ENCODE data around the gene ARL6IP5.

Gene ARL6IP5

GRCh38 chr3:69084326-69085167 lies at the start of gene ARL6IP5:
Gene ARL6IP5 (plus strand): TSS chr3:69084937. CDS start chr3:69085048, 111 bp downstream.
- peak within 1 kb of the TSS; percentile 39 to 99 (median 95) for H3K27ac ChIP-seq
- H3K4me3 ChIP-seq, result peak within 1 kb of the TSS; percentile 63 to 97 (median 79)

GRCh38 chr3:69044608-69045007 lies 40.1 kb upstream of the ARL6IP5 start:
- Histone ChIP-seq H3K27ac (no peak overlapping the region), H3K4me3 (no peak overlapping the region)

GRCh38 chr3:69048990-69049389 lies 35.7 kb upstream of the ARL6IP5 start:
- Histone ChIP-seq H3K4me3 (no peak overlapping the region), H3K27ac (no peak overlapping the region)

- peak within 1 kb of the TSS; percentile 42 to 98 (median 93) for H3K27ac ChIP-seq
- H3K4me3 ChIP-seq, result peak within 1 kb of the TSS; percentile 61 to 87 (median 76)
Observed at GRCh38 chr3:69051756-69052471, 32.8 kb upstream of the ARL6IP5 start, which contains the start of gene TMF1. Gene TMF1 (minus strand): TSS chr3:69052333. CDS start chr3:69052086, 247 bp downstream.

GRCh38 chr3:69052472-69052898 lies 32.3 kb upstream of the ARL6IP5 start:
- Histone ChIP-seq H3K27ac (peak overlapping the region in 20 of 21 experiments; percentile 80 to 98 (median 94)), H3K4me3 (peak overlapping the region; percentile 61 to 87 (median 76))

- Histone ChIP-seq H3K4me3 (no peak overlapping the region), H3K27ac (peak overlapping the region in 10 of 21 experiments; percentile 3 to 84 (median 45))
Observed at GRCh38 chr3:69058180-69058946, 26.4 kb upstream of the ARL6IP5 start.

GRCh38 chr3:69058947-69059224 lies 25.9 kb upstream of the ARL6IP5 start:
- no peak overlapping the region for H3K4me3 ChIP-seq
- H3K27ac ChIP-seq, result peak overlapping the region in 10 of 21 experiments; percentile 3 to 84 (median 45)

GRCh38 chr3:69059688-69060087 lies 25.0 kb upstream of the ARL6IP5 start:
- H3K4me3 ChIP-seq, result no peak overlapping the region
- peak overlapping the region in 1 of 21 experiments; percentile 84 for H3K27ac ChIP-seq

- no peak overlapping the region for H3K4me3 ChIP-seq
- peak overlapping the region in 1 of 21 experiments; percentile 51 for H3K27ac ChIP-seq
Observed at GRCh38 chr3:69063636-69064035, 21.1 kb upstream of the ARL6IP5 start.

- H3K27ac ChIP-seq, result peak overlapping the region in 3 of 21 experiments; percentile 27 to 51 (median 32)
- H3K4me3 ChIP-seq, result no peak overlapping the region
Observed at GRCh38 chr3:69065318-69065964, 19.3 kb upstream of the ARL6IP5 start.

GRCh38 chr3:69066121-69066520 lies 18.6 kb upstream of the ARL6IP5 start:
- peak overlapping the region in 1 of 21 experiments; percentile 51 for H3K27ac ChIP-seq
- no peak overlapping the region for H3K4me3 ChIP-seq

- no peak overlapping the region for H3K27ac ChIP-seq
- H3K4me3 ChIP-seq, result no peak overlapping the region
Observed at GRCh38 chr3:69072928-69073327, 11.8 kb upstream of the ARL6IP5 start.

GRCh38 chr3:69079269-69080159 lies 5.2 kb upstream of the ARL6IP5 start:
- H3K27ac ChIP-seq, result peak overlapping the region; percentile 77 to 99 (median 95)
- H3K4me3 ChIP-seq, result peak overlapping the region; percentile 62 to 98 (median 92)

- H3K4me3 ChIP-seq, result peak within 1 kb of the TSS; percentile 62 to 98 (median 92)
- peak within 1 kb of the TSS; percentile 77 to 99 (median 95) for H3K27ac ChIP-seq
Observed at GRCh38 chr3:69080233-69080920, 4.4 kb upstream of the ARL6IP5 start, which contains the start of gene UBA3. Gene UBA3 (minus strand): TSS chr3:69080365. CDS start chr3:69080353, 12 bp downstream.

GRCh38 chr3:69081583-69082262 lies 3.0 kb upstream of the ARL6IP5 start:
- H3K27ac ChIP-seq, result peak overlapping the region in 20 of 21 experiments; percentile 10 to 99 (median 94)

GRCh38 chr3:69082361-69082760 lies 2.4 kb upstream of the ARL6IP5 start:
- no peak overlapping the region for H3K4me3 ChIP-seq

More at GRCh38 chr3:69081583-69082262, 3.0 kb upstream of the ARL6IP5 start:
- no peak overlapping the region for H3K4me3 ChIP-seq

GRCh38 chr3:69082805-69083204 lies 1.9 kb upstream of the ARL6IP5 start:
- Histone ChIP-seq H3K27ac (peak overlapping the region in 20 of 21 experiments; percentile 18 to 99 (median 94)), H3K4me3 (no peak overlapping the region)

More at GRCh38 chr3:69082361-69082760, 2.4 kb upstream of the ARL6IP5 start:
- peak overlapping the region in 20 of 21 experiments; percentile 10 to 99 (median 94) for H3K27ac ChIP-seq
